GM12865 (cell line): ENCODE measurements around the gene ZNF280A.

ENCODE experiments used
- DNase-seq: peaks from one replicate; pipeline ENCODE4 v3.0.0; 2010; ENCODE audit warnings: low read depth
- H3K4me3 ChIP-seq: 2 replicates; pipeline ENCODE4 v1.5.1; 2011; ENCODE audit warnings: mild to moderate bottlenecking, low read depth, low read length, control low read depth
- TF ChIP-seq, protein P1 (sequence below): IDR thresholded peaks from 2 replicates; pipeline ENCODE4 v1.5.1; 2011; ENCODE audit warnings: low read length, control low read depth, low read depth, inconsistent platforms; ENCODE audit not compliant: insufficient read depth; ENCODE audit errors: missing control alignments

The ZNF280A gene

DNA sequence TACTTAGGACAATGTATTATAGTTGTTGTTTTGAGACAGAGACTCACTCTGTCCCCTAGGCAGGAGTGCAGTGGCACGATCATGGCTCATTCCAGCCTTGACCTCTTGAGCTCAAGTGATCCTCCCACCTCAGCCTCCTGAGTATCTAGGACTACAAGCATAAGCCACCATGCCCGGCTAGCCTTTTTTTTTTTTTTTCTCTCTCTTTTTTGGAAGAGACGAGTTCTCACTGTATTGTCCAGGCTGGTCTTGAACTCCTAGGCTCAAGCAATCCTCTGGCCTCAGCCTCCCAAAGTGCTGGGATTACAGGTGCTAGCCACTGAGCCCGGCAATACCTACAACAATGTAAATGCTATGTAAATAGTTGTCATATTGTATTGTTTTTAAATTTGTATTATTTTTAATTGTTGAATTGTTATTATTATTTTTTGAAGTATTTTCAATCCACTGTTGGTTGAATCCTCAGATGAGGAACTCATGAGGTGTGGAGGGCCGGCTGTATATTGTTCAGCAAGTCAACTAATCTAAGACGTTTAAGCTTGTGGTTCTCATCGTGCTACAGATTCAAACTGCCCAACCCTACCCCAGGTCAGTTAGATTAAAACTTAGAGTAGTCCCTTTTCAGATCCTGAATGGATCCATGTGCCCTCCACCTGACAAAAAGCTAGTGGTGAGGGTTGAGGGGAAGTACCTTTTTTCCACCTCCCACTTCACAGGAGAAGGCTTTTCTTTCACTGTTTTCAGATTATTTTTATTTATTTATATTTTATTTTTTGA is 11.9 kb upstream of the ZNF280A start:
- no peak overlapping the region for H3K4me3 ChIP-seq
- TF ChIP-seq, protein P1, sequence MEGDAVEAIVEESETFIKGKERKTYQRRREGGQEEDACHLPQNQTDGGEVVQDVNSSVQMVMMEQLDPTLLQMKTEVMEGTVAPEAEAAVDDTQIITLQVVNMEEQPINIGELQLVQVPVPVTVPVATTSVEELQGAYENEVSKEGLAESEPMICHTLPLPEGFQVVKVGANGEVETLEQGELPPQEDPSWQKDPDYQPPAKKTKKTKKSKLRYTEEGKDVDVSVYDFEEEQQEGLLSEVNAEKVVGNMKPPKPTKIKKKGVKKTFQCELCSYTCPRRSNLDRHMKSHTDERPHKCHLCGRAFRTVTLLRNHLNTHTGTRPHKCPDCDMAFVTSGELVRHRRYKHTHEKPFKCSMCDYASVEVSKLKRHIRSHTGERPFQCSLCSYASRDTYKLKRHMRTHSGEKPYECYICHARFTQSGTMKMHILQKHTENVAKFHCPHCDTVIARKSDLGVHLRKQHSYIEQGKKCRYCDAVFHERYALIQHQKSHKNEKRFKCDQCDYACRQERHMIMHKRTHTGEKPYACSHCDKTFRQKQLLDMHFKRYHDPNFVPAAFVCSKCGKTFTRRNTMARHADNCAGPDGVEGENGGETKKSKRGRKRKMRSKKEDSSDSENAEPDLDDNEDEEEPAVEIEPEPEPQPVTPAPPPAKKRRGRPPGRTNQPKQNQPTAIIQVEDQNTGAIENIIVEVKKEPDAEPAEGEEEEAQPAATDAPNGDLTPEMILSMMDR: no peak
- DNase-seq: no peak

DNA sequence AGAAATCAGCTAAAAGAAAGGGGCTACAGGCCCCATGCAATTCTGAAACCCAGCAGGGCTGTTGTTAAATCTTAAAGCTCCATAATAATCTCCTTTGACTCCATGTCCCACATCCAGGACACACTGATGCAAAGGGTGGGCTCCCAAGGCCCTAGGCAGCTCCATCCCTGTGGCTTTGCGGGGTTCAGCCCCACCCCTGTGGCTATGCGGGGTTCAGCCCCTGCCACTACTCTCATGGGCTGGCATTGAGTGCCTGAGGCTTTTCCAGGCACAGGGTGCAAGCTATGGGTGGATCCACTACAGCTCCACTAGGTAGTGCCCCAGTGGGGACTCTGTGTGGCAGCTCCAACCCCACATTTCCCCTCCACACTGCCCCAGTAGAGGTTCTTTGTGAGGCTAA is 8.7 kb upstream of the ZNF280A start:
- no peak overlapping the region for H3K4me3 ChIP-seq
- no peak for DNase-seq
- TF ChIP-seq, protein P1: no peak

GRCh38 chr22:22527312-22527711 is 7.2 kb upstream of the ZNF280A start:
- no peak for DNase-seq
- no peak overlapping the region for H3K4me3 ChIP-seq
- TF ChIP-seq, protein P1: no peak

DNA sequence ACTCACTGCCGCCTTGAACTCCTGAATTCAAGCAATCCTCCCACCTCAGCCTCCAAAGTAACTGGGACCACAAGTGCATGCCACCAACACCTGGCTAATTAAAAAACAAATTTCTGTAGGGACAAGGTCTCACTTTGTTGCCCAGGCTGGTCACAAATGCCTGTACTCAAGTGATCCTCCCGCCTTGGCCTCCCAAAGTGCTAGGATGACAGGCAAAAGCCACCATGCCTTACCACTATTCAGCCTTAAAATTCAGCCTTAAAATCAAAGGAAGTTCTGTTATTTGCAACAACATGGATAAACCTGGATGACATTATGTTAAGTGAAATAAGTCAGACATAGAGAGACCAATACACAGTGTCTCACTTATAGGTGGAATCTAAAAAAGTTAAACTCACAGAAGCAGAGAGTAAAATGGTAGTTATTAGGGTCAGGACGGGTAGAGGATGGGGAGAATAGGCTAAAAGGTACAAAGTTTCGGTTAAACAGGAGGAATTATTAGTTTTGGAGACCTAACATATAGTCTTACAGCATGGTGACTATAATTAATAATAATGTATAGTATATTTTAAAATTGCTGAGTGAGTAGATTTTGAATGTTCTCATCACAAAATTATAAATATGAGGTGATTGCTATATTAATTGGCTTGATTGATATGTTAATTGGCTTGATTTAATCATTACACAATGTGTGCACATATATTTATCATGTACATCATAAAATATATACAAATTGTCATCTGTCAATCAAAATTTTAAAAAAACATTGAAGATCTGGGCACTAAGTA is 6.2 kb upstream of the ZNF280A start:
- TF ChIP-seq, protein P1: no peak

DNA sequence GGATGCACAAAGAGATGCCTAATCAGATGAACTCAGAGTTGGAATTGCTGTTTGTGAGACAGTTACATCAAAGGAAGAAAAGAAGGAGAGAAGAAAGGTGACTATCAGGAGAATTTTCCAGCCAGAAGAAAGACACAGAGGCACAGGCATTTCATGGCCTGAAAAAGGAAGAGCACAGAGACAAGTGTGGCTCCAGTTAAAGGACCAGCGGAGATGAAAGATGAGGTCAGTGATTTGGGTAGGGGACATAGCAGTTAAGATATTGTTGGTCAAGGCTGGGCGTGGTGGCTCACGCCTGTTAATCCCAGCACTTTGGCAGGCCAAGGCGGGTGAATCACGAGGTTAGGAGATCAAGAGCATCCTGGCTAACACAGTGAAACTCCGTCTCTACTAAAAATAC is 3.4 kb upstream of the ZNF280A start:
- H3K4me3 ChIP-seq: no peak overlapping the region
- DNase-seq: no peak
- TF ChIP-seq, protein P1: no peak

More for the DNA sequence above, 6.2 kb upstream of the ZNF280A start:
- H3K4me3 ChIP-seq: no peak overlapping the region
- DNase-seq: no peak

GRCh38 chr22:22521631-22522030 is 1.6 kb upstream of the ZNF280A start:
- TF ChIP-seq, protein P1: no peak
- DNase-seq: no peak
- no peak overlapping the region for H3K4me3 ChIP-seq
